GM18951 (cell line): ENCODE measurements around the gene SLC16A2.

Experiments
- POLR2A ChIP-seq: IDR thresholded peaks from 4 replicates; pipeline ENCODE4 v1.6.1; 2011; ENCODE audit warnings: mild to moderate bottlenecking; ENCODE audit not compliant: insufficient read length, insufficient read depth; ENCODE audit errors: extremely low read depth
- in situ Hi-C: fragments of 300-500 bp; cut with MboI; formaldehyde crosslinking; loops from one replicate; pipeline ENCODE4 v1.12.0; 2022; ENCODE audit warnings: low sequenced_read_pairs, mixed read lengths, inconsistent platforms; ENCODE audit not compliant: unreplicated experiment

The SLC16A2 gene

DNA sequence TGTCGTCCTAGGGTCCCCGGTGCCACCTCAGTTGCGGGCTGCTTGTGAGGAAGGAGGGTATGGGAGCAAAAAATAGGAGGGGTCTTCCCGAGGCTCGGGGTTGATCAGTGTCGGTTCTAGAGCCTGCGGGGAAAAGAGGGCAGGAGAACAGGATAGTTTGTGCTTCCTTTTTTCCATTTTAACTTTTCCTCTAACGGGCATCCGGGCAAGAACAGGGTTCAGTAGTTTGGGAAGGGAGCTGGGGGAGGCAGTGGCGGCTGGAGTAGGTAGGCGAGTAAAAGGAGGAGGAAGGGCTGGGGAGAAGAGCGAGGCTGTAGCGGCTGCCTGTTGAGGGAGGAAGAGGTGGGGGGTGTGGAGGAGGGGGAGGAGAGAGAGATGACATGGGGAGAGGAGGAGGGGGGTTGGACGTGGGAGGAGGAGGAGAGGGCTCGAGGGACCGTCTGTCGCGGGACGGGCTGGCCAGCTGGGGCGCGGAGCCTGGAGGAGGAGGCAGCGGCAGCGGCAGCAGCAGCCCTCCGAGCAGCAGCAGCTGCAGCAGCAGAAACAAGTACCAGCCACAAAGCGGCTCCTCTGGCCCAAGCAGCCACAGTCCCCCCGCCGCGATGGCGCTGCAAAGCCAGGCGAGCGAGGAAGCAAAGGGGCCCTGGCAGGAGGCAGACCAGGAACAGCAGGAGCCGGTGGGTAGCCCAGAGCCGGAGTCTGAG is at the start of gene SLC16A2:
TSS of gene SLC16A2 (plus strand) at position 458 of the 704 bp plus-strand sequence. CDS start at position 603, 145 bp downstream.
- TF ChIP-seq POLR2A, result no peak
- in situ Hi-C loops, result no loop called here

DNA sequence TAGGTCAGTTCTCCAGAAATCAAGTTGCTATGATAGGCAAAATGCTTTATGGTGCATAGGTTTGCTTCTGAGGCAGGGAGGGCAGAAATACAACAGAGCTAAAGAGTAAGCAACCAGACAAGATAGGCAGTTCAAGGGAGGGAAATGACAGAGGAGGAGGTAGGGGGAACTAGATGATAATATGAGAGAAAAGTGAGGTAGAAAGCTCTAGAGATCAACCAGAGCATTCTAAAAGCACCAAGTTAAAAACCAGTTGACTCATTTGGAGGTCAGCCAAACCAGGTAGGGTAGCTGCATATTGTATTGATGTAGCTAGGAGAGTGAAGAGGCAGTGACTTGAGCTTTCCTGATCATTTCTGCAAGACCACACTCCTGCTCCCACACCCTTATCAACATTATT is 49.0 kb upstream of the SLC16A2 start:
- in situ Hi-C loops, result no loop called here
- no peak for TF ChIP-seq POLR2A

DNA sequence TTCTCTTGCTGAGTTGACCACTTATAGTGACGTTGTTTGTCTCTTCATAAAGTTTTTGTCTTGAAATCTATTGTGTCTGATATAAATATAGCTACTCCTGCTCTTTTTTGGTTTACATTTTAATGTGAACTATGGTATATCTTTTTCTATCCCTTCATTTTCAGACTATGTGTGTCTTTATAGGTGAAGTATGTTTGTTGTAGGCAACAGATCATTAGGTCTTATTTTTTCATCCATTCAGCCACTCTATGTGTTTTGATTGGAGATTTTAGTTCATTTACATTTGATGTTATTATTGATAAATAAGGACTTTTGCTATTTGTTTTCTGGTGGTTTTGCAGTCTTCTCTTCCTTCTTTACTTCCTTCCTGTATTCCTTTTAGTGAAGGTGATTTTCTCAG is 44.0 kb upstream of the SLC16A2 start:
- no peak for TF ChIP-seq POLR2A
- in situ Hi-C loops, result no loop called here

DNA sequence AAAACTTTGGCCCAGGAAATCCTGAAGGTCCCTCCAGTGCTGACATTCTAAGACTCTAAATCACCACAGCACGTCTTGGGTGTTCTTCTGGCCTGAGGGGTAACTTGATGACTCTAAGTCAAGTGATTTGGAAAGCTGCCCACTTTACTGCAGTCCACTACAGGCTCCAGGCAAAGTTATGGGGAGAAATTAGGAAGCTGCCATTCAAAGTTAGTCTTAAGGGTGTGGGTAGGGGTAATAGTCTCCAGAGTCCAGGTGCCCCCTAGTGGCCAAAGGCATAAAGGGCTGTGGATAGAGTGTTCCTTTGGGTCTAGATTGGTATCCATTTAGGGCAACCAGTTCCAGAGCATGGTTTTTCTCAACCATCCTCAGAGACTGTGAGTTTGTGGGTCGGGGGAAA is 38.7 kb upstream of the SLC16A2 start:
- in situ Hi-C loops, result no loop called here

DNA sequence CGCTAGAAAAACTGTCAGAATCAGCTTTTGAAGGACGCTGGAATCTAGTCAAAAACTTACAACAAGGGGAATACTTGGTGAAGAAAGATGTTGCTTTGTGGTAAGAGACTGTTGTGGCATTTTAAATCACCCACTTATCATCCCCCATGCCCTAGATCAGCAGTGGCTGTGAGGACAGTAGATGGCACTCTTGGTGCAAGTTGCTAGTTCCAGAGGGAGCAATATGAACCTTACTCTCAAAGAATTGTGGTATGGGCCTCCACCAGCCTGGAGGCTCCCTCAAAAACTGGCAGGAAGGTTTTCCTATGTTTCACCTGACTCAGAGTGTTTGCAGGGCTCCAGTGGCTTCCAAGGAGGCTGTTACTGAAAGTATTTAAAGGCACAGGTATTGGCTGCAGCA is 37.7 kb upstream of the SLC16A2 start:
- no peak for TF ChIP-seq POLR2A
- in situ Hi-C loops, result no loop called here

More for the DNA sequence above, 38.7 kb upstream of the SLC16A2 start:
- no peak for TF ChIP-seq POLR2A

DNA sequence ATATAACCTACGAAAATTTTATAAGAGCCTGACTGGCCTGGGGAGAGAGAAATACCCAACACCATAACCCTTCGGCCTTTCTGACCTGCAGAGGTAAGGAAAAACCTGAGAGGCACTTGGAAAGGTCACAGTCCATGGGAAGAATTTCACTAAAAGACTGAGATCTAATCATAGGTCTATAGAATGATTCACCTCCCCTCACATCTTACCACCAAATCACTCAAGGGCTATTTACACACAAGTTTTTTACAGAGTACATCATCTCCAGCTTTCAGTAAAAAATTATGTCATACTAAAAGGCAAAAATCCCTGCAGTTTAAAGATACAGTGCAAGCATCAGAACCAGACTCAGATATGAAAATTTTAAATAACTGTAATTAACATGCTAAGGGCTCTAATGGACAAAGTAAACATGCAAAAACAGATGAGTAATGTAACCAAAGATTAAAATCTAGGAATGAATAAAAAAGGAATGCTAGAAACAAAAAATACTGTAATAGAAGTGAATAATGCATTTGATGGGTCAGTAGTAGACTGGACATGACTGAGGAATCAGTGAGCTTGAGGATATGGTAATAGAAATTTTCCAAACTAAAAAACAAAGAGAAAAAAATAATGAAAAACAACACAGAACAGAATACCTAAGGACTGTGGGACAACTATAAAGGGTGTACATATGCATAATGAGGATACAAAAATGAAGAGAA is 32.1 kb upstream of the SLC16A2 start:
- in situ Hi-C loops, result no loop called here
- no peak for TF ChIP-seq POLR2A

DNA sequence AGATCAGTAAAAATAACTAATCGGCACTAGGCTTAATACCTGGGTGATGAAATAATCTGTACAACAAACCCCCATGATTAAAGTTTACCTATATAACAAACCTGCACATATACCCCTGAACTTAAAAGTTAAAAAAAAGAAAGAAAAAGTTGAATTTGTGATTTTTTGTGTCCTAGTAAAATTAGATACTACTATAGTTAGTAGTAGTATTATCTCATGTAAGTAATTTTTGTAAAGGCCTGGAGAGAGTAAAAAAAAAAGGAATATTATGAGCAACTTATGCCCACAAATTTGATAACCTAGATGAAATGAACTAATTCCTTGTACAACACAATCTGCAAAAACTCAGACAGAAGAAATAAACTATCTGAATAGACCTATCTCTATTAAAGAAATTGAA is 25.7 kb upstream of the SLC16A2 start:
- TF ChIP-seq POLR2A, result no peak
- in situ Hi-C loops, result no loop called here

DNA sequence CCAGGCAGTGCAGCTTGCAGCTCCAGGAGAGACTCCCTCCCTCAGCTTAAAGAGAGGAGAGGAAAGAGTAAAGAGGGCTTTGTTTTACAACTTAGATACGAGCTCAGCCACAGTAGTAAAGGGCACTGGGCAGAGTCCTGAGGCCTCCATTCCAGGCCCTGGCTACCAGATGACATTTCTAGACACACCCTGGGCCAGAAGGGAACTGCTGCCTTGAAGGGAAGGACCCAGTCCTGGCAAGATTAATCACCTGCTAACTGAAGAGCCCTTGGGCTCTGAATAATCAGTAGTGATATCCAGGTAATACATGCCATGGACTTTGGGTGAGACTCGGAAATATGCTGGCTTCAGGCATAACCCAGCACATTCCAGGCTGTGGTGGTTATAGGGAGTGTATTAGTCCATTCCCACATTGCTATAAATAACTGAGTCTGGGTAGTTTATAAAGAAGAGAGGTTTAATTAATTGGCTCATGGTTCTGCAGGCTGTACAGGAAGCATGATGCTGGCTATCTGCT is 15.3 kb upstream of the SLC16A2 start:
- in situ Hi-C loops, result no loop called here
- no peak for TF ChIP-seq POLR2A

DNA sequence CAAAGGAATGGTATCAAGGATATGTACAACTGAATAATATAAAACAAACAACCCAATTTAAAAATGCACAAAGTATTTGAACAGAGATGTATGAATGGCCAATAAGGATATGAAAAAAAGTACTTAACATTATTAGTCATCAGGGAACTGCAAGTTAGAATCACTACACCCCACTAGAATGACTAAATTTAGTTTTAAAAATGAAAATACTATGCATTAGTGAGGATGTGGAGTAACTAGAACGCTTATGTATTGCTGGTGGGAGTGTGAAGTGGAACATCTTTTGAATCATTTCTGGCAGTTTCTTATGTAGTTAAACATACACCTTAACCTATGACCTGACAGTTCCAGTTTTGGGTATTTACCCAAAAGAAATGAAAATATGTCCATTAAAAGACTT is 13.0 kb upstream of the SLC16A2 start:
- no peak for TF ChIP-seq POLR2A

DNA sequence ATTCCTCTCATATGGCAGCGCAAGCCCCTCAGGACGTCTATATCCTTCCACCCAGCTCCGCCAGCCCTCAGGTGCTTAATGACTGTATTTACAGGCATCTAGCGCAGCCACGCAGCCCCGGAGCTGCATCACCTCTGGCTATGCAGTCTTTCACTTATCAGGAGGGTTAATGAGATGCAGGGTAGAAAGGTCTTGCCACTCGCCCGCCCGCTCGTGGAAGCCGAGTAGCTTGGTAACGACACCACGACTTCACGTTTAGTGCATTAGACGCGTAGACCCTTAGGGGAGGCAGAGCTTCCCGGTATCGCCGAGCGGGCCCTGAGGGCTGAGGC is 1.5 kb upstream of the SLC16A2 start:
- TF ChIP-seq POLR2A, result no peak
- in situ Hi-C loops, result no loop called here

More for the DNA sequence above, 13.0 kb upstream of the SLC16A2 start:
- in situ Hi-C loops, result no loop called here

DNA sequence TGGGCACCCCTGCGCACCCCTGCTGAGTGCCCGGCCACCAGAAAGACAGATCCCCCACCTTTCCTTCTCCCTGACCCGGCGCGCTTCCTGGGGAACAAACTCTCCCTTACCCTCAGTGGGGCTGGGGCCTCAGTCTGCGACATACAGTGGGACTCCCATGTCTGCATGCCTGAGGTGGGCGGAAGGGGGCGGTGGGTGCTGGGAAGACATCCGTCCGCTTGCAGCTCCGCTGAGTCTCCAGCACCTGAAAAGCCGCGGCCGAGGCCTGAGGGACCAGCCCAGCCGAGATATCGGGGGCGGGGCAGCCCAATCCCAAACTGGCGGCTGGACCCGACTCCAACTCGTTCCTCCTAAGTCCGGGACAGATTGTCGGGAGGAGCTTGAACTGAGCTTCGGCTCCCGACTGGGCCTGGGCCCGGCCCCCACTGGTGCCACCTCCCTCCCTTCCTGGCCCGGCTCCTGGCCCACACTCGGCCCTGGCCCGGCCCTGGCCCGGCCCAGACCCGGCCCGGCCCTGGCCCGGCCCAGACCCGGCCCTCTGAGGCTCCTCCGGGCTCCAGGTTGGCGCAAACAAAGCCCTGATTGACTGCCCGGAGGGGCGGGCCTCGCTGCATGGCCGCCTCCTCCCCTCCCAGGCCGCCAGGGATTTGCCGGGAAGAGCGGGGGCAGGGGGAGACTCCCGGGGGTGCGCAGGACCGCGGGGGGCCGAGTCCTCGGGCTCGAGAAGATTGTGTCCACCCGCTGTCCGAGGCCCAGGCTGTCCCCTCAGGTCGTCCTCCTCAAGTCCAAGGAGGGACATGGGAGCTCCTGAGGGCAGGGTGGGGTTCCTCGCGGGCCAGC is 877 bp upstream of the SLC16A2 start:
- in situ Hi-C loops, result no loop called here
- TF ChIP-seq POLR2A, result no peak

DNA sequence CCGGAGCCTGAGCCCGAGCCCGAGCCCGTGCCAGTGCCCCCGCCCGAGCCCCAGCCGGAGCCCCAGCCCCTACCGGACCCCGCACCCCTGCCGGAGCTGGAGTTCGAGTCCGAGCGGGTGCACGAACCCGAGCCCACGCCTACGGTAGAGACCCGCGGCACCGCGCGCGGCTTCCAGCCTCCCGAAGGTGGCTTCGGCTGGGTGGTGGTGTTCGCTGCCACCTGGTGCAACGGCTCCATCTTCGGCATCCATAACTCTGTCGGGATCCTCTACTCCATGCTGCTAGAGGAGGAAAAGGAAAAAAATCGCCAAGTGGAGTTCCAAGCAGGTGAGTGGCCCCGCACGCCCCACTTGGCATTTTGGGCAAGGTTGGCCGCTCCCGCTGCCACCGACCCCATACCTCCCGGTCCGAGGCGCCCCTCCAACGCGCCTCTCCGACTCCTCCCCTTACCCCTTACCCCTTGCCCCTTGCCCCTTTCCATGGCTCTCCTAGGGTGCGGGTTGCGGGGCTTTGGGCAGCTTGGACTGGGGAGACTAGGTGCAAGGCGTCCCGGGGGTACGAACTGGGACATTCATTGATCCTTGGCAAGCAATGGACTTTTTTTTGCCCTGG is 553 bp downstream of the SLC16A2 start:
- in situ Hi-C loops, result no loop called here
- no peak for TF ChIP-seq POLR2A
